Mesendoderm (in vitro differentiated cells): ENCODE data around the gene LMF1.

Experiments used
- DNase-seq: peaks from one replicate; pipeline ENCODE4 v3.0.0; 2013
- H2AK5ac ChIP-seq: 2 replicates; pipeline ENCODE4 v1.6.1; 2013; ENCODE audit warnings: low read length, inconsistent platforms
- H2BK120ac ChIP-seq: 2 replicates; pipeline ENCODE4 v1.6.1; 2013; ENCODE audit warnings: low read depth, mild to moderate bottlenecking, low read length, moderate library complexity, mixed read lengths
- H2BK15ac ChIP-seq: replicated peaks from 2 replicates; pipeline ENCODE4 v1.6.1; 2013; ENCODE audit warnings: low read depth, mild to moderate bottlenecking, moderate library complexity
- H2BK5ac ChIP-seq: 2 replicates; pipeline ENCODE4 v1.6.1; 2013; ENCODE audit warnings: low read length, inconsistent platforms
- H3K18ac ChIP-seq: 2 replicates; pipeline ENCODE4 v1.6.1; 2013; ENCODE audit warnings: mild to moderate bottlenecking, low read length, mixed read lengths
- H3K23ac ChIP-seq: one replicate; pipeline ENCODE4 v1.6.1; 2013; ENCODE audit warnings: low read length
- H3K27ac ChIP-seq: 2 replicates; pipeline ENCODE4 v1.5.1; 2013; ENCODE audit warnings: low read depth, mild to moderate bottlenecking, inconsistent platforms, low read length, moderate library complexity
- H3K27me3 ChIP-seq: 2 replicates; pipeline ENCODE4 v1.6.1; 2013; ENCODE audit warnings: low read length, control low read depth, mild to moderate bottlenecking, inconsistent platforms; ENCODE audit not compliant: insufficient read depth, poor library complexity
- H3K36me3 ChIP-seq: 2 replicates; pipeline ENCODE4 v1.6.1; 2013; ENCODE audit warnings: low read length, inconsistent platforms; ENCODE audit not compliant: control insufficient read depth, insufficient read depth
- H3K4ac ChIP-seq: one replicate; pipeline ENCODE4 v1.6.1; 2013; ENCODE audit warnings: low read depth, mild to moderate bottlenecking, low read length, moderate library complexity
- H3K4me1 ChIP-seq: 2 replicates; pipeline ENCODE4 v1.6.1; 2013; ENCODE audit warnings: low read depth, low read length, inconsistent platforms; ENCODE audit not compliant: control insufficient read depth
- H3K4me2 ChIP-seq: 2 replicates; pipeline ENCODE4 v1.6.1; 2013; ENCODE audit warnings: low read length
- H3K4me3 ChIP-seq: 2 replicates; pipeline ENCODE4 v1.5.1; 2013; ENCODE audit warnings: mild to moderate bottlenecking, low read length
- H3K56ac ChIP-seq: one replicate; pipeline ENCODE4 v1.6.1; 2013; ENCODE audit warnings: low read length
- H3K79me1 ChIP-seq: 2 replicates; pipeline ENCODE4 v1.6.1; 2013; ENCODE audit warnings: low read length, inconsistent platforms
- H3K79me2 ChIP-seq: 2 replicates; pipeline ENCODE4 v1.6.1; 2013; ENCODE audit warnings: mild to moderate bottlenecking, low read length; ENCODE audit not compliant: control insufficient read depth, insufficient read depth
- H3K9ac ChIP-seq: 2 replicates; pipeline ENCODE4 v1.6.1; 2013; ENCODE audit warnings: low read length, inconsistent platforms
- H4K5ac ChIP-seq: one replicate; pipeline ENCODE4 v1.6.1; 2013; ENCODE audit warnings: low read length
- H4K8ac ChIP-seq: one replicate; pipeline ENCODE4 v1.6.1; 2013; ENCODE audit warnings: low read depth, mild to moderate bottlenecking, control low read depth, low read length, moderate library complexity
- WGBS: extraction: QIAGEN DNeasy Blood & Tissue Kit; methylation state at CpG from one replicate; pipeline ENCODE4 v1.1.7; 2013; ENCODE audit warnings: low lambda C conversion rate, missing lambda C conversion rate; ENCODE audit not compliant: insufficient coverage; ENCODE audit errors: extremely low coverage; 5-methylcytosine and 5-hydroxymethylcytosine counted together

The LMF1 gene

DNA sequence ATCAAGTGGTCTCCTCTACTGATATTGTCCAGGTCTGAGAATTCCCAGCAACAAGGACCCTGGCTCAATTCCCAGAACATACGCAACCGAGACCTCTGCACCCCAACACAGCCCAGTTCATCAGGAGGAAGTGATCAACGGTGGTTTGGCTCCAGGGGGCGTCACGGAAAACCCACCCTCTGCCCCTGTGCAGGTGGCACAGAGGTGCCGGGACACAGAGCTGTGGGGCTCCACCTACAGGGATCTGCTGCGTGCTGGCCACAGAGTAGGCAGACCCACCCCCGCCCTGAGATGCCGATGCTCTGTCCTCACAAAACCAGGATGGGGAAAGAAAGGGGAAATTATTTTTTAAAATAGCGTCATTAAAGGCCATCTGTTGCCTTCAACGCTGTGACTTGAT lies 69.6 kb downstream of the LMF1 start:
- Histone ChIP-seq H2AK5ac (no peak overlapping the region), H3K79me1 (no peaks in the 10 kb centered on the region), H3K4me2 (no peak overlapping the region), H2BK15ac (no peak overlapping the region), H3K4me1 (no peaks in the 10 kb centered on the region), H3K27me3 (no peaks in the 10 kb centered on the region), H3K18ac (no peak overlapping the region), H3K4me3 (no peak overlapping the region), H3K23ac (no peak overlapping the region), H3K27ac (no peak overlapping the region), H3K56ac (no peak overlapping the region), H3K79me2 (no peaks in the 10 kb centered on the region), H2BK5ac (no peak overlapping the region), H3K4ac (no peak overlapping the region), H3K36me3 (no peaks in the 10 kb centered on the region), H4K5ac (no peak overlapping the region), H4K8ac (no peak overlapping the region), H2BK120ac (no peak overlapping the region), H3K9ac (no peak overlapping the region)
- DNase-seq: no peak
- WGBS: no CpG with 5 or more reads among the region's 11 CpGs

DNA sequence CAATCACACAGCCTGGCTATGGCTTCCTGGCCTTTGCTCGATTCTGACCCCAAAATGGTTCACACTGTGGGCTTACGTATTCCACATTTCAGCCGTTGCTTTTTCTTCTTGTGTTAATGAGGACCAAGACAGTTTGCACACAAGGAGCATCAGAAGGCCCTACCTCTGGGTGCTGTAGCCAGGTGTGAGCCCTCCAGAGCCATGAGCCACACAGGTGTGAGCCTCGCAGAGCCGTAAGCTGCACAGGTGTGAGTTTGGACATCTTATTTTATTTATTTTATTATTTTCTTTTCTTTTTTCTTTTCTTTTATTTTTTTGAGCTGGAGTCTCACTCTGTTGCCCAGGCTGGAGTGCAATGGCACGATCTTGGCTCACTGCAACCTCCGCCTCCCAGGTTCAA lies 70.6 kb downstream of the LMF1 start:
- H3K36me3 ChIP-seq: no peaks in the 10 kb centered on the region
- H3K23ac ChIP-seq: no peak overlapping the region
- H3K9ac ChIP-seq: no peak overlapping the region
- no peak overlapping the region for H3K4ac ChIP-seq
- H3K27me3 ChIP-seq: no peaks in the 10 kb centered on the region
- H3K4me2 ChIP-seq: no peak overlapping the region
- H4K8ac ChIP-seq: no peak overlapping the region
- H3K18ac ChIP-seq: no peak overlapping the region
- H2BK15ac ChIP-seq: no peak overlapping the region
- WGBS: no CpG with 5 or more reads among the region's 7 CpGs
- H2BK5ac ChIP-seq: no peak overlapping the region
- DNase-seq: no peak
- no peak overlapping the region for H3K4me3 ChIP-seq
- no peak overlapping the region for H2BK120ac ChIP-seq
- H4K5ac ChIP-seq: no peak overlapping the region
- no peak overlapping the region for H3K56ac ChIP-seq
- H3K4me1 ChIP-seq: no peaks in the 10 kb centered on the region
- no peak overlapping the region for H2AK5ac ChIP-seq
- no peaks in the 10 kb centered on the region for H3K79me1 ChIP-seq
- no peak overlapping the region for H3K27ac ChIP-seq
- H3K79me2 ChIP-seq: no peaks in the 10 kb centered on the region

DNA sequence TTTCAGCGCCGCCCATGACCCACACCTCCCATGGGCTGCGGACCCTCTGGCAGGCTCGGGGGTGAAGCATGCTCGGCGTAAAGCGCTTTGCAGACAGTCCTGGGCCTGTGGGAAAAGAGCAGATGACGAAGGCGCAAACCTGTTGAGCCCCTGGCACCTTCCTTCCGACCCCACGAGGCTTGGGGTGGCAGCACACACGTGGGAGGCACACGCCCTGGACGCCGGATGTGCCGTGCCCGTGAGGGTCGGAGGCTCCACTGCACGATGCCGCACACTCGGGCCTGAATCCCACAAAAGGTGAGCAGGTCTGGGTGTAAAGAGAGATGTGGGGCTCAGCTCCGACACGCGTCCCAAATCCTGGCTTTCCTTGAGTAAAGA lies 71.1 kb downstream of the LMF1 start:
- no peak overlapping the region for H4K5ac ChIP-seq
- H2AK5ac ChIP-seq: no peak overlapping the region
- no peak overlapping the region for H3K4ac ChIP-seq
- DNase-seq: no peak
- no peak overlapping the region for H4K8ac ChIP-seq
- H3K36me3 ChIP-seq: no peaks in the 10 kb centered on the region
- H3K9ac ChIP-seq: no peak overlapping the region
- H3K23ac ChIP-seq: no peak overlapping the region
- H3K79me1 ChIP-seq: no peaks in the 10 kb centered on the region
- H3K4me1 ChIP-seq: no peaks in the 10 kb centered on the region
- H3K4me2 ChIP-seq: no peak overlapping the region
- no peak overlapping the region for H3K56ac ChIP-seq
- H3K27me3 ChIP-seq: no peaks in the 10 kb centered on the region
- H3K79me2 ChIP-seq: no peaks in the 10 kb centered on the region
- no peak overlapping the region for H2BK5ac ChIP-seq
- no peak overlapping the region for H3K4me3 ChIP-seq
- no peak overlapping the region for H3K18ac ChIP-seq
- H2BK15ac ChIP-seq: no peak overlapping the region
- H2BK120ac ChIP-seq: no peak overlapping the region
- no CpG with 5 or more reads among the region's 24 CpGs for WGBS
- no peak overlapping the region for H3K27ac ChIP-seq

DNA sequence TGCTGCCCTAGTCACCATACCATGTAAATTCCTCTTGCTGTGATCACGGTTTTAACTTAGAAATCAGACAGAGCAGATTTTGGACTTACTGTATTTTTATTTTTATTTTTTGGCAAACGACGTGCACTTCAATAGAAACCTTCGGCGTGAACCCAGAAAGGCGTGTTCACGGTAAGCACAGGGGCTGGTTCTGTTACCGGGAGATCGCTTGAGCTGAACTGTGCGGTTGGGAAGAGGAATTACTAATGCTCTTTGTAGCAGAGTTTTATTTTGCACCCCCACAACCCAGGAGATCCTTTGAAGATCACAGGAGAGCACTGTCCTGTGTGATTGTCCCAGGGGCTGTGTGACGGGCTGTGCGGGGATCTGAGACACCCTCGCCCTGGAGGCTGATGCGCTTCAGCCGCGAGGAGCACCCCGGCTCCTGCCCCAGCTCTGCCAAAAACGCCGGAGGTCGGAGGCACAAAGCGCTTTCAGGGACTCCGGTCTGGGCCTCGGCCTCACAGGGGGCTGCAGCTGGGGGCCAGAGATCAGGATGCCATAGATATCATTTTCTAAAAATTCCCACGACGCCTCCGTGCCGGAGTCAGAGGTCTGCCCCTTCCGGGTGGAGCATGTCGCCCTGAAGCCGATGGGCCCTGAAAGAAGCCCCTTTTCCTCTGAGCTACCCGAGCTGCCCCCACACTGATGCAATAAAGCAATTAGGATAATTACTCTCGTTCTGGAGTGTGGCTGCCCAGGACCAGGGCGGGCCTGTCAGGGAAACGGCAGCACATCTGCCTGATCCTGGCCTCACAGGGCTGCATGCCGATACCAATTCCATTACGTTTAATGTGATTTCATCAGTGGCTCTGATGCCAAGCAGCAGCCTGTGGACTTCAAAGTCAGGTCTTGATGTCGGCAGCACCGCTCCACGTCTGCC lies 71.8 kb downstream of the LMF1 start:
- no peak overlapping the region for H3K23ac ChIP-seq
- no peak overlapping the region for H3K56ac ChIP-seq
- no peak for DNase-seq
- H3K4ac ChIP-seq: no peak overlapping the region
- no peaks in the 10 kb centered on the region for H3K36me3 ChIP-seq
- no peaks in the 10 kb centered on the region for H3K79me1 ChIP-seq
- no peak overlapping the region for H3K9ac ChIP-seq
- H3K4me1 ChIP-seq: no peaks in the 10 kb centered on the region
- H4K8ac ChIP-seq: no peak overlapping the region
- H4K5ac ChIP-seq: no peak overlapping the region
- WGBS: no CpG with 5 or more reads among the region's 39 CpGs
- H3K4me3 ChIP-seq: no peak overlapping the region
- no peak overlapping the region for H2BK120ac ChIP-seq
- H2BK5ac ChIP-seq: no peak overlapping the region
- no peak overlapping the region for H2AK5ac ChIP-seq
- H3K18ac ChIP-seq: no peak overlapping the region
- no peaks in the 10 kb centered on the region for H3K79me2 ChIP-seq
- H3K27me3 ChIP-seq: no peaks in the 10 kb centered on the region
- H2BK15ac ChIP-seq: no peak overlapping the region
- no peak overlapping the region for H3K4me2 ChIP-seq
- H3K27ac ChIP-seq: no peak overlapping the region

DNA sequence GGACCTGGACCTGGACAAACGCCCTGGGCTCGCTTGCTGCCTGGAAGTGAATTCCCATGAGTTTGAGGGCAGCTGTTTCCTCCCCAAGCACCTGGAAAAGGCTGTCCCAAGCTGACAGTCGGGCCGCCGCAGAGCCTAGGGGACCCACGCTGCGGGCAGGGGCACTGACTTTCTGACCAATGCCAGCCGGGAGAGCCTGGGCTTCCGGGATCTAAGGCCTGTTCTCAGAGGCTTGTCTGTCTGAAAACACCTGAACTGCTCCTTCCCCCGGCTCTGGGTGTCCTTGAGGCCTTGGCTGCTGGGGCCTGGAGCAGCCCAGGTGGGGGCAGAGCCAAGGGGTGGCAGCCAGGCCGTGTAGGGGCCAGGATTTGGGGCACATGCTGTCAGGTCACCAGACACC lies 72.6 kb downstream of the LMF1 start:
- H3K9ac ChIP-seq: no peak overlapping the region
- H3K27me3 ChIP-seq: no peaks in the 10 kb centered on the region
- no peak overlapping the region for H3K4me3 ChIP-seq
- H4K8ac ChIP-seq: no peak overlapping the region
- H3K18ac ChIP-seq: no peak overlapping the region
- no peaks in the 10 kb centered on the region for H3K79me1 ChIP-seq
- no peak overlapping the region for H3K4me2 ChIP-seq
- no peak overlapping the region for H2BK120ac ChIP-seq
- no peak overlapping the region for H3K27ac ChIP-seq
- H3K4me1 ChIP-seq: no peaks in the 10 kb centered on the region
- no peak overlapping the region for H3K4ac ChIP-seq
- no peaks in the 10 kb centered on the region for H3K36me3 ChIP-seq
- H2BK5ac ChIP-seq: no peak overlapping the region
- no peak overlapping the region for H2BK15ac ChIP-seq
- no peak overlapping the region for H2AK5ac ChIP-seq
- no peak overlapping the region for H4K5ac ChIP-seq
- no peak for DNase-seq
- no peak overlapping the region for H3K23ac ChIP-seq
- WGBS: no CpG with 5 or more reads among the region's 11 CpGs
- H3K79me2 ChIP-seq: no peaks in the 10 kb centered on the region
- no peak overlapping the region for H3K56ac ChIP-seq

DNA sequence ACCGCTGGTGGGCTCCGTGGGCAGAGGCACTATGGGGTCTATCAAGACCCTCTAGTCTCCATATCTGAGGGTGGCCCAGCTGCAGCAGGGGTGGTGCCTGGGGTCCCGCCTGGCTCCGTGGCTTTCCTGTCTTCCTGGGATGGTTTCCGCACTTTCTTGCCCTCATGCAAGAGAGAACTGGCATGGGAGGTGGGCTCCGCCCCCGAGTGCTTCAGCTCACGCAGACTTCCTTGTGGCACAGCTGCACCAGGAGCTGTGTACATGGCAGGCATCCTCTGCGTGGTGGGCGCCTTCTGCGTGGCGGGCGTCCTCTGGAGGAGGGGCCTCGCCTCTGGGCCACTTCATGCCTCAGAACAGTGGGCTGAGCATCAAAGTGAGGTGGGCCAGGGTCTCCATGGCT lies 73.1 kb downstream of the LMF1 start:
- H3K4me1 ChIP-seq: no peaks in the 10 kb centered on the region
- H3K23ac ChIP-seq: no peak overlapping the region
- H3K27me3 ChIP-seq: no peaks in the 10 kb centered on the region
- no peak overlapping the region for H3K4me3 ChIP-seq
- WGBS: no CpG with 5 or more reads among the region's 14 CpGs
- no peak overlapping the region for H3K9ac ChIP-seq
- no peak overlapping the region for H3K18ac ChIP-seq
- H4K8ac ChIP-seq: no peak overlapping the region
- H4K5ac ChIP-seq: no peak overlapping the region
- no peak overlapping the region for H3K27ac ChIP-seq
- H2BK15ac ChIP-seq: no peak overlapping the region
- no peak overlapping the region for H3K4ac ChIP-seq
- no peaks in the 10 kb centered on the region for H3K79me1 ChIP-seq
- H2BK5ac ChIP-seq: no peak overlapping the region
- H3K56ac ChIP-seq: no peak overlapping the region
- no peaks in the 10 kb centered on the region for H3K79me2 ChIP-seq
- H2BK120ac ChIP-seq: no peak overlapping the region
- H2AK5ac ChIP-seq: no peak overlapping the region
- no peak overlapping the region for H3K4me2 ChIP-seq
- no peaks in the 10 kb centered on the region for H3K36me3 ChIP-seq
- no peak for DNase-seq
